Right lobe of liver (tissue), 4 donors: Measurements from ENCODE around the gene P2RY6.

Source experiments
- POLR2A ChIP-seq: fragments of 450-650 bp; IDR thresholded peaks from one replicate; pipeline ENCODE4 v1.6.1; 2017; ENCODE audit warnings: antibody characterized with exemption, mild to moderate bottlenecking
- TF ChIP-seq, protein P1 (sequence below), 4 donors: fragments of 200-600 bp in 3 of 4; fragments of 450-650 bp in 1 of 4; IDR thresholded peaks; one replicate each; pipeline versions ENCODE4 v1.5.1 to v1.8.0; 2016 to 2022; ENCODE audit warnings: antibody characterized with exemption in 4 of 4, mild to moderate bottlenecking in 2 of 4
- donor health status: DM: no; HTN: no; CAD: no.
- donor health status: DM: no; HTN: no; CAD: no.
- donor health status: DM: no; HTN: yes; CAD: no.

DNA sequence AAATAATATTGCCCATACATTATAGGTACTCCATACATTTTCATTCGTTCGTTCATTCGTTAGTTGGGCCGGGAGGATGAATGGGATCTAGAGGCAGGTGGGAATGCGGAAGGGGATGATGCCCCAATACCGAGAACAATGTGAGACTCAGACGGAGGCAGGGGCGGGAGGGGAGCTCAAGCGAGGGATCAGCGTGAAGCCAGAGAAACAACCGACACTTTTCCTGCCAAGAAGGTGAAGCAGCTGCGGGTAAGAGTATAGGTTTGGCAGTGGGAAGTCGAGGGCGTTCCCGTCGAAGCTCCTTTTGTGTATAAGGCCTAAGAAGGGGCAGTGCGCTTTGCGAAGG is 34.8 kb downstream of the P2RY6 start:
- TF ChIP-seq, protein P1, sequence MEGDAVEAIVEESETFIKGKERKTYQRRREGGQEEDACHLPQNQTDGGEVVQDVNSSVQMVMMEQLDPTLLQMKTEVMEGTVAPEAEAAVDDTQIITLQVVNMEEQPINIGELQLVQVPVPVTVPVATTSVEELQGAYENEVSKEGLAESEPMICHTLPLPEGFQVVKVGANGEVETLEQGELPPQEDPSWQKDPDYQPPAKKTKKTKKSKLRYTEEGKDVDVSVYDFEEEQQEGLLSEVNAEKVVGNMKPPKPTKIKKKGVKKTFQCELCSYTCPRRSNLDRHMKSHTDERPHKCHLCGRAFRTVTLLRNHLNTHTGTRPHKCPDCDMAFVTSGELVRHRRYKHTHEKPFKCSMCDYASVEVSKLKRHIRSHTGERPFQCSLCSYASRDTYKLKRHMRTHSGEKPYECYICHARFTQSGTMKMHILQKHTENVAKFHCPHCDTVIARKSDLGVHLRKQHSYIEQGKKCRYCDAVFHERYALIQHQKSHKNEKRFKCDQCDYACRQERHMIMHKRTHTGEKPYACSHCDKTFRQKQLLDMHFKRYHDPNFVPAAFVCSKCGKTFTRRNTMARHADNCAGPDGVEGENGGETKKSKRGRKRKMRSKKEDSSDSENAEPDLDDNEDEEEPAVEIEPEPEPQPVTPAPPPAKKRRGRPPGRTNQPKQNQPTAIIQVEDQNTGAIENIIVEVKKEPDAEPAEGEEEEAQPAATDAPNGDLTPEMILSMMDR (IDR thresholded peaks at IDR 0.05) = no peak
- TF ChIP-seq POLR2A = no peak
